Breast epithelium (tissue), 4 donors: Measurements from ENCODE around the gene MT1F. TPM values are rescaled to one million over a fixed set of nuclear protein-coding genes. Genes with fewer than 3 reads are reported as not detected.
"Not testable (repeated sequence)": the region's sequence is repeated elsewhere in the genome, so short reads cannot be mapped to it uniquely, and the experiment has no call there.

Source experiments
- DNase-seq, 2 donors: peaks; one replicate each; pipeline ENCODE4 v3.0.0-alpha.2; 2019; ENCODE audit warnings: low spot score in 2 of 2
- H3K27ac ChIP-seq, 2 donors: fragments of 200-600 bp; sonication (generic) in 1 of 2; one replicate each; pipeline ENCODE4 v1.5.1; 2016 to 2019; ENCODE audit warnings: mild to moderate bottlenecking in 1 of 2
- H3K27me3 ChIP-seq, 2 donors: fragments of 200-600 bp; sonication (generic) in 1 of 2; one replicate each; pipeline versions ENCODE4 v1.5.1 to v1.6.0; 2017 to 2019; ENCODE audit warnings: control low read depth in 1 of 2, mild to moderate bottlenecking in 1 of 2
- H3K36me3 ChIP-seq: fragments of 200-600 bp; one replicate; pipeline ENCODE4 v1.5.1; 2019
- H3K4me1 ChIP-seq, 2 donors: fragments of 200-600 bp; sonication (generic); one replicate each; pipeline ENCODE4 v1.5.1; 2016 to 2019; ENCODE audit warnings: control low read depth in 1 of 2
- H3K4me3 ChIP-seq, 3 donors: fragments of 200-600 bp; sonication (generic); 1 replicate in 2 of 3; 2 replicates in 1 of 3; pipeline ENCODE4 v1.5.1; 2016 to 2019; ENCODE audit warnings: mild to moderate bottlenecking in 3 of 3, moderate library complexity in 2 of 3
- H3K9me3 ChIP-seq, 2 donors: fragments of 200-600 bp; sonication (generic) in 1 of 2; one replicate each; pipeline ENCODE4 v1.5.1; 2016 to 2019; ENCODE audit warnings: control low read depth in 1 of 2
- POLR2A ChIP-seq: fragments of 450-650 bp; IDR thresholded peaks from one replicate; pipeline ENCODE4 v1.6.1; 2016; ENCODE audit warnings: antibody characterized with exemption, mild to moderate bottlenecking, moderate library complexity
- POLR2AphosphoS5 ChIP-seq, 3 donors: sonication (generic); formaldehyde crosslinking; IDR thresholded peaks; one replicate each; pipeline ENCODE4 v1.6.1; 2017; ENCODE audit warnings: antibody characterized with exemption in 3 of 3
- intact Hi-C: fragments of 100-400 bp; cut with DNase I; formaldehyde crosslinking; loops from one replicate; pipeline ENCODE4 v1.15.1; 2023; ENCODE audit warnings: low total_unique reads
- total RNA-seq, 3 donors: library from RNA; depleted of rRNA; stranded (reverse); fragments of >200 nt; gene quantifications; one replicate each; pipeline ENCODE4 v1.1.0, GENCODE V29; 2016
- TF ChIP-seq, protein P1 (sequence below), 3 donors: fragments of 450-650 bp; IDR thresholded peaks; one replicate each; pipeline ENCODE4 v1.5.1; 2016 to 2017; ENCODE audit warnings: antibody characterized with exemption in 3 of 3, mild to moderate bottlenecking in 3 of 3, moderate library complexity in 3 of 3

MT1F gene
- total RNA-seq, 3 donors from 2014 or later = 9.1 to 34.0 (median 12.1) TPM

DNA sequence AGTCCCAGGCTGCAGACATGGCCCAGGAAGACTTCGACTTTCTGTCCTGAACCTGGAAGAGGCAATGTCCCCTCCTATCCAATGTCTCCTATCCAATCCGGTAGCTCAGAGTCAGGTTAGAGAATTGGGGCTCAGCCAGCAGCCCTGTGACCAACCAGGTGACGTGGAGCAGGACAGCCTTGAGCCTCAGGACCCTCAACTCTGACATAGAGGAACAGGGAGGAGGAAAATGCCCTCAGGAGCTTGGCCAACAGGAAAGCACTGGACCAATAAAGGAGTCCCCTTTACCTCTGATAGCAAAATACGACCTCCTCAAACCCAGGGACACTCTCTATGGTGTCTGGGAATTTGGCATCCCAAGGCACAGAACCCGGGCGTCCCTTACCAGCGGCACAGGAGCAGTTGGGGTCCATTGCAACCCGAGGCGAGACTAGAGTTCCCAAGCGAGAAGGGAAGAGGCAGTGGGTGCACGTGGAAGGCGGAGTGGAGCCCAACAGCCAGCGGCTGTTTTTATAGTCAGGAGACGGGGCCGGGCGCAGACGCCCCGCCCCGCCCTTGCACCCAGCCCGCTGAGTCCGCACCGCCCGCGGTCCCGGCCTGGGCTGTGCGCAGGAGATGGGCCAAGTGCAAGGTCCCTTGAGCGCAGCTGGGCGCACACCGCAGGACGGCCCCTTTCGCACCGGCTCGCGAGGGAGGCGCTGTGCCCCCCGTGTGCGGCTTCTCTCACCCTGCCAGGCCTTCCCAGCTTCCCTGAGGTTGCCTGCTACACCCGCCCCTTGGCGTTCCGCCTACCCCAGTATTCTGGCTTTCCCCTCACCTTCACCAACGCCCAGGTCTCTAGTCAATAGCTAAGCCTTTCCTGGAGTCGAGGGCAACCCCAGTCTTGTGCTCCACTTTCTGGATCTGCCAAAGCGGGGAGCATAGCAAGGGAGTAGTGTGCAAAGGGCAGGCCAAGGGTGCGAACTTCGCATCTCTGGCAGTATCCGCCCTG lies 10.1 kb downstream of the MT1F start, which contains the start of gene MT1G:
MT1G (minus strand) TSS at position 485 of the 991 bp plus-strand sequence; CDS start at position 413, 72 bp downstream.
- Histone ChIP-seq H3K27me3 (peaks cover 1 to 21% of the 10 kb centered on the region in 2 donors), H3K27ac (peak within 1 kb of the TSS in 1 of 2 donors; percentile 48), H3K9me3 (no peaks in the 10 kb centered on the region), H3K4me3 (peak within 1 kb of the TSS in 2 of 3 donors; percentile 40 to 58), H3K4me1 (no peaks in the 10 kb centered on the region), H3K36me3 (no peaks in the 10 kb centered on the region)
- intact Hi-C loops = loop anchor here (10.0 kb wide), 1 partner anchor 1923 kb away; no protein-coding TSS in a partner anchor
- peak in 1 of 2 donors; percentile 64 for DNase-seq
- peak in 2 of 3 donors; percentile 13 to 23 for TF ChIP-seq POLR2AphosphoS5 (IDR thresholded peaks at IDR 0.05)
- TF ChIP-seq, protein P1, sequence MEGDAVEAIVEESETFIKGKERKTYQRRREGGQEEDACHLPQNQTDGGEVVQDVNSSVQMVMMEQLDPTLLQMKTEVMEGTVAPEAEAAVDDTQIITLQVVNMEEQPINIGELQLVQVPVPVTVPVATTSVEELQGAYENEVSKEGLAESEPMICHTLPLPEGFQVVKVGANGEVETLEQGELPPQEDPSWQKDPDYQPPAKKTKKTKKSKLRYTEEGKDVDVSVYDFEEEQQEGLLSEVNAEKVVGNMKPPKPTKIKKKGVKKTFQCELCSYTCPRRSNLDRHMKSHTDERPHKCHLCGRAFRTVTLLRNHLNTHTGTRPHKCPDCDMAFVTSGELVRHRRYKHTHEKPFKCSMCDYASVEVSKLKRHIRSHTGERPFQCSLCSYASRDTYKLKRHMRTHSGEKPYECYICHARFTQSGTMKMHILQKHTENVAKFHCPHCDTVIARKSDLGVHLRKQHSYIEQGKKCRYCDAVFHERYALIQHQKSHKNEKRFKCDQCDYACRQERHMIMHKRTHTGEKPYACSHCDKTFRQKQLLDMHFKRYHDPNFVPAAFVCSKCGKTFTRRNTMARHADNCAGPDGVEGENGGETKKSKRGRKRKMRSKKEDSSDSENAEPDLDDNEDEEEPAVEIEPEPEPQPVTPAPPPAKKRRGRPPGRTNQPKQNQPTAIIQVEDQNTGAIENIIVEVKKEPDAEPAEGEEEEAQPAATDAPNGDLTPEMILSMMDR (IDR thresholded peaks at IDR 0.05) = no peak

DNA sequence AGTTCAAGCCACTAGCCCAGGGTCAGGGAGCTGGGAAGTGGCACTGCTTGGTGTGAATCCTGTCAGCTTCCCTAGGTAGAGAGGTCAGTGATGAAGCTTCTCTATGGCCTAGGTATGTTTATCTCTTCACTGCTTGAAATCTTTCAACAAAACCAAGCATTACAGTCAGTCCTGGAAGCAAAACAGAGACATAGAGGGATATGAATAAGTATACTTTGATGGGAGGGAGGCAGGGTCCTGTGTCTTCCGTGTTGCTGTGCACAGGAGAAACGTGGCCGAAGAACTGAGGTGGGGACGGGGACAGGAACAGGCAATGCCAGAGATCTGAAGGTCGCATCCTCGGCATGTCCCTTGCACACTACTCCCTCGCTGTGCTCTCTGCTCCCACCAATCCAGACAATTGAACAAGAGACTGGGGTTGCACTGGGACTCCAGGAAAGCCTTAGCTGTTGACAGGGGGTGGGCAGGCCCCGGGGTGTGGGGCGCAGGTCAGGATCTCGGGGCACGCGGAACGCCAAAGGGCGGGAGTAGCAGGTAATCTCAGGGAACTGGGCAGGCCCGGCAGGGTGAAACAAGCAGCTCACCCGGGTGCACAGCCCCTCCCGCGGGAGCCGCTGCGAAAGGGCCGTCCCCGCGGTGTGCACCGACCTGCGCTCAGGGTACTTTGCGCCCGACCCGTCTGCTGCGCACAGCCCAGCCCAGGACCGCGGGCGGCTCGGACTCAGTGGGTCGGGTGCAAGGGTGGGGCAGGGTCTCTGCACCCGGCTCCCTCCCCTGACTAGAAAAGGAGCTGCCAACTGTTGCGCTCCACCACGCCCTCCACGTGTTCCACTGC lies 11.5 kb downstream of the MT1F start, which contains the start of gene MT1H:
MT1H (plus strand) TSS at position 810 of the 835 bp plus-strand sequence. CDS start 71 bp downstream, outside the sequence.
- Histone ChIP-seq H3K27me3 (peaks cover 0 to 18% of the 10 kb centered on the region in 2 donors), H3K4me3 (no peak within 1 kb of the TSS), H3K27ac (no peak within 1 kb of the TSS), H3K4me1 (no peaks in the 10 kb centered on the region), H3K36me3 (no peaks in the 10 kb centered on the region), H3K9me3 (no peaks in the 10 kb centered on the region)
- TF ChIP-seq POLR2AphosphoS5 (IDR thresholded peaks at IDR 0.05) (no peak), POLR2A (no peak)
- TF ChIP-seq, protein P1 (IDR thresholded peaks at IDR 0.05) = no peak
- intact Hi-C loops = loop anchor here (10.0 kb wide), 1 partner anchor 1924 kb away; no protein-coding TSS in a partner anchor
- DNase-seq = no peak

DNA sequence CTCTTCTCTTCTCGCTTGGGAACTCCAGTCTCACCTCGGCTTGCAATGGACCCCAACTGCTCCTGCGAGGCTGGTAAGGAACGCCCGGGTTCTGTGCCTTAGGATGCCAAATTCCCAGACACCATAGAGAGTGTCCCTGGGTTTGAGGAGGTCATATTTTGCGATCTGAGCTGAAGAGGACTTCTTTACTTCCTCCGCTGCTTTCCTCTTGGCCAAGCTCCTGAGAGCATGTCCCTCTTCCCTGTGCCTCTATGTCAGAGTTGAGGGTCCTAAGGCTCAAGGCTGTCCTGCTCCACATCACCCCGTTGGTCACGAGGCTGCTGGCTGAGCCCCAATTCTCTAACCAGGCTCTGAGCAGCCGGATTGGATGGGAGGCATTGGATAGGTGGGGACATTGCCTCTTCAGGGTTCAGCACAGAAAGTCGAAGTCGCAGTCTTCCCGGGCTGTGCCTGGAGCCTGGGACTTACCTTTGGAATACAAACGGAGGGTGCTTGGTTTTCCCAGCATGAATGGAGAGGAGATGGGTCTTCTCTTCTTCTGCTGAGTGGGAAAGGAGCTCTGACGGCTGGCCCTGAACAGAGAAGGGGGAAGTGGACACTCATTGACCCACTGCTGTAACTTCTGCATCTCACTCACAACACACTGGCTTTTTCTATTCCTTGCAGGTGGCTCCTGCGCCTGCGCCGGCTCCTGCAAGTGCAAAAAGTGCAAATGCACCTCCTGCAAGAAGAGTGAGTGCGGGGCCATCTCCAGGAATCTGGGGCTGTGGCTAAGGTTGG lies 12.3 kb downstream of the MT1F start:
- Histone ChIP-seq H3K36me3 (no peaks in the 10 kb centered on the region), H3K4me3 (no peak overlapping the region), H3K27ac (no peak overlapping the region), H3K27me3 (peaks cover 0 to 18% of the 10 kb centered on the region in 2 donors), H3K4me1 (no peaks in the 10 kb centered on the region), H3K9me3 (no peaks in the 10 kb centered on the region)
- intact Hi-C loops = loop anchor here (10.0 kb wide), 1 partner anchor 1925 kb away; no protein-coding TSS in a partner anchor
- DNase-seq = no peak
- TF ChIP-seq POLR2AphosphoS5 (IDR thresholded peaks at IDR 0.05) (no peak), POLR2A (no peak)
- TF ChIP-seq, protein P1 (IDR thresholded peaks at IDR 0.05) = no peak

DNA sequence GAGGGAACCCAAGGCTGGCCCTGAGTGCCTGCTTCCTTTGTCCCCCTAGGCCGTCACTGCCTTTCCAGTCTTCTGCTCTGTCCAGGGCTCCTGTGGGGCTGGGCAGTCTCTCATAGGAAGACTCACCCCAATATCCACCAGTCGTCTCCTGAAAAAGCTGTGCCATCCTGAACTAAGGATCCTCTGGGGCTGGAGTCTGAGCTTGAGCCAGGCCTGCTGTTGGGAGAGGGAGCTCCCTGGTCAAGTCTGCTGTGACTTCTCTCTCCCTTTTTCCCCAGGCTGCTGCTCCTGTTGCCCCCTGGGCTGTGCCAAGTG lies 12.8 kb downstream of the MT1F start:
- no peaks in the 10 kb centered on the region for H3K36me3 ChIP-seq
- TF ChIP-seq POLR2AphosphoS5 (IDR thresholded peaks at IDR 0.05) (no peak), POLR2A (no peak)
- TF ChIP-seq, protein P1 (IDR thresholded peaks at IDR 0.05) = no peak
- no peak overlapping the region for H3K27ac ChIP-seq
- H3K27me3 ChIP-seq = peaks cover 0 to 21% of the 10 kb centered on the region in 2 donors
- H3K4me3 ChIP-seq = no peak overlapping the region
- intact Hi-C loops = no loop called here
- H3K9me3 ChIP-seq = no peaks in the 10 kb centered on the region
- no peak for DNase-seq
- H3K4me1 ChIP-seq = no peaks in the 10 kb centered on the region

DNA sequence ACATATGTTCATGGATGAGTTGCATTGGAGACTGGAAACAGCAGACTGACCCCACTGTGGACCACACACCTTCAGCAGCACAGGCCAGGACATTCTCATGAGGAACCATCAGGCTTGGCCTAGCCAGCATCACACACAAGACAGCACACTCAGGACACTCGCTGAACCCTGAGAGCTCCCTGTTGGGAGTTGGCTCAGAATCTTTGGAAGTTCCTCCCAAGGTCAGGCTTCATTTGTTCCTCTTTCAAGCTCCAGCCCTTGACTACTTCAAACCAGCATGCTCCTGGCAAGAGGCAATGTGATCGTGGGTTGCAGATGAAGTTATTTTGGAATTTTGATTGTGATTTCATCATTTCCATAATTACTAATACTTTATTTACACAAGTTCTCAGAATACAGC lies 13.9 kb downstream of the MT1F start:
- H3K27me3 ChIP-seq = peaks cover 0 to 25% of the 10 kb centered on the region in 2 donors
- H3K4me1 ChIP-seq, H3K4me3 ChIP-seq, intact Hi-C loops, H3K9me3 ChIP-seq, H3K27ac ChIP-seq, H3K36me3 ChIP-seq, DNase-seq: not testable (repeated sequence)

DNA sequence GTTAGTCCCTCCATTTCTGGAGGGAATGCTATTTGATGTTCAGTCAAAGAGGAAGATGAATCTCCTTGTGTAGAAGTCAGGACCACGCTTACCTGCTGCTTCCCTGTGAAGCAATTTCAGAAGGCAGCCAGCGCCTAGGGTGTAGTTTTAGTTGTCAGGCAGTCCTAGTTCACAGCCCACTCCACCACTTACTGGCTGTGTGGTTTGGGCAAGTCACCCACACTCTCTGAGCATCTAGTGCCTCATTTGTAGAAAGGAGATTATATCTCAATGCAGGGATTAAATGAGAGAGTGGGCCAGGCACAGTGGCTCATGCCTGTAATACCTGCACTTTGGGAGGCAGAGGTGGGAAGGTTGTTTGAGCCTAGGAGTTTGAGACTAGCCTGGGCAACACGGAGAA lies 14.4 kb downstream of the MT1F start:
- H3K36me3 ChIP-seq, DNase-seq, H3K9me3 ChIP-seq, H3K4me1 ChIP-seq, intact Hi-C loops, H3K4me3 ChIP-seq, H3K27ac ChIP-seq: not testable (repeated sequence)
- peaks cover 0 to 25% of the 10 kb centered on the region in 2 donors for H3K27me3 ChIP-seq
